ENCODE measurements around the gene PRR5.

- TF ChIP-seq POLR2A (IDR thresholded peaks at IDR 0.05) (no peak), CTCF (IDR thresholded peaks at IDR 0.05 in 8 of 11, conservative IDR thresholded peaks at IDR 0.05 in 3 of 11) (no peak)
Observed at GRCh38 chr22:44724416-44724815, 22.4 kb downstream of the PRR5 start.
